ENCODE results near the gene RAB18.

The RAB18 gene

GRCh38 chr10:27490807-27491206 is 13.3 kb upstream of the RAB18 start:
- no peak for TF ChIP-seq CTCF (IDR thresholded peaks at IDR 0.05)

GRCh38 chr10:27494116-27494805 is 9.8 kb upstream of the RAB18 start:
- TF ChIP-seq CTCF (IDR thresholded peaks at IDR 0.05): no peak

GRCh38 chr10:27496137-27496536 is 8.0 kb upstream of the RAB18 start:
- TF ChIP-seq CTCF (IDR thresholded peaks at IDR 0.05): no peak

- TF ChIP-seq CTCF (IDR thresholded peaks at IDR 0.05): no peak
These were observed 4.0 kb upstream of the RAB18 start for GRCh38 chr10:27500096-27500495.

GRCh38 chr10:27500886-27501285 is 3.2 kb upstream of the RAB18 start:
- no peak for TF ChIP-seq CTCF (IDR thresholded peaks at IDR 0.05)

GRCh38 chr10:27503498-27504006 is 552 bp upstream of the RAB18 start:
- no peak for TF ChIP-seq CTCF (IDR thresholded peaks at IDR 0.05)

GRCh38 chr10:27504808-27505460 is 830 bp downstream of the RAB18 start:
- TF ChIP-seq CTCF (IDR thresholded peaks at IDR 0.05): no peak

Measured in LNCAP (cell line).